RWPE1 (cell line): ENCODE measurements around the gene ADD2.

Source experiments
- CTCF ChIA-PET: fragments of 350-600 bp; sonication (Branson Sonifier 250); formaldehyde crosslinking; extraction: SDS; loops from one replicate; lab custom pipeline; 2021; lab: Yijun Ruan, JAX
- POLR2A ChIA-PET: fragments of 400-600 bp; formaldehyde crosslinking; extraction: SDS; loops from one replicate; lab custom pipeline; 2020; ENCODE audit warnings: antibody characterized with exemption; ENCODE audit not compliant: low non-redundant PET; lab: Yijun Ruan, JAX
- DNase-seq: peaks from one replicate; pipeline ENCODE4 v3.0.0; 2012; ENCODE audit warnings: low spot score
- H3K27ac ChIP-seq: fragments of 450-650 bp; 2 replicates; pipeline ENCODE4 v1.5.1; 2017
- TF ChIP-seq, protein P1 (sequence below): fragments of 450-650 bp; conservative IDR thresholded peaks from 2 replicates; pipeline ENCODE4 v1.5.1; 2017; ENCODE audit warnings: low read depth, mild to moderate bottlenecking

ADD2 gene

DNA sequence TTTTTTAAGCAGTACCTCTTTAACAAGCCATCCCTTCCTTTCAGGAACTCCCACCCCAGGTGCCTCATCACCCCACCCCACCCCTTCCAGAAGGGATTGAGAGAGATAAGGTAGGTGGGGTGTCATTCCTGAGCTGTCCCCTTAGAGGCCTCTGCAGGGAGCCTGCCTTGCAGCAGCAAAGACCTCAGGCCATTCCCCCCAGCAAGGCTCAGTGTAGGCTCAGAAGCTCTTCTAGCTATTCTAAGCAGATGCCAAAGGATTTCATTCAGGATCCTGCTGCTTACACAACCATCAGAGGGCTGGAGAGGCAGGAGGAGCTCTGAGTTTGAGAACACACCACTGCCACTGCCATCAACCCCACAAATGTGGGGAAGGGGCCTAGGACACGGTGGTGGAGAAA is 28.3 kb upstream of the ADD2 start:
- no peak for DNase-seq
- CTCF ChIA-PET, result interaction anchor here (0.6 to 0.8 kb wide), 2 partner anchors 42 to 49 kb away, joined by 3 read pairs; no protein-coding TSS in a partner anchor
- TF ChIP-seq, protein P1, sequence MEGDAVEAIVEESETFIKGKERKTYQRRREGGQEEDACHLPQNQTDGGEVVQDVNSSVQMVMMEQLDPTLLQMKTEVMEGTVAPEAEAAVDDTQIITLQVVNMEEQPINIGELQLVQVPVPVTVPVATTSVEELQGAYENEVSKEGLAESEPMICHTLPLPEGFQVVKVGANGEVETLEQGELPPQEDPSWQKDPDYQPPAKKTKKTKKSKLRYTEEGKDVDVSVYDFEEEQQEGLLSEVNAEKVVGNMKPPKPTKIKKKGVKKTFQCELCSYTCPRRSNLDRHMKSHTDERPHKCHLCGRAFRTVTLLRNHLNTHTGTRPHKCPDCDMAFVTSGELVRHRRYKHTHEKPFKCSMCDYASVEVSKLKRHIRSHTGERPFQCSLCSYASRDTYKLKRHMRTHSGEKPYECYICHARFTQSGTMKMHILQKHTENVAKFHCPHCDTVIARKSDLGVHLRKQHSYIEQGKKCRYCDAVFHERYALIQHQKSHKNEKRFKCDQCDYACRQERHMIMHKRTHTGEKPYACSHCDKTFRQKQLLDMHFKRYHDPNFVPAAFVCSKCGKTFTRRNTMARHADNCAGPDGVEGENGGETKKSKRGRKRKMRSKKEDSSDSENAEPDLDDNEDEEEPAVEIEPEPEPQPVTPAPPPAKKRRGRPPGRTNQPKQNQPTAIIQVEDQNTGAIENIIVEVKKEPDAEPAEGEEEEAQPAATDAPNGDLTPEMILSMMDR, result no peak
- POLR2A ChIA-PET, result no interaction called here
- no peak overlapping the region for H3K27ac ChIP-seq

DNA sequence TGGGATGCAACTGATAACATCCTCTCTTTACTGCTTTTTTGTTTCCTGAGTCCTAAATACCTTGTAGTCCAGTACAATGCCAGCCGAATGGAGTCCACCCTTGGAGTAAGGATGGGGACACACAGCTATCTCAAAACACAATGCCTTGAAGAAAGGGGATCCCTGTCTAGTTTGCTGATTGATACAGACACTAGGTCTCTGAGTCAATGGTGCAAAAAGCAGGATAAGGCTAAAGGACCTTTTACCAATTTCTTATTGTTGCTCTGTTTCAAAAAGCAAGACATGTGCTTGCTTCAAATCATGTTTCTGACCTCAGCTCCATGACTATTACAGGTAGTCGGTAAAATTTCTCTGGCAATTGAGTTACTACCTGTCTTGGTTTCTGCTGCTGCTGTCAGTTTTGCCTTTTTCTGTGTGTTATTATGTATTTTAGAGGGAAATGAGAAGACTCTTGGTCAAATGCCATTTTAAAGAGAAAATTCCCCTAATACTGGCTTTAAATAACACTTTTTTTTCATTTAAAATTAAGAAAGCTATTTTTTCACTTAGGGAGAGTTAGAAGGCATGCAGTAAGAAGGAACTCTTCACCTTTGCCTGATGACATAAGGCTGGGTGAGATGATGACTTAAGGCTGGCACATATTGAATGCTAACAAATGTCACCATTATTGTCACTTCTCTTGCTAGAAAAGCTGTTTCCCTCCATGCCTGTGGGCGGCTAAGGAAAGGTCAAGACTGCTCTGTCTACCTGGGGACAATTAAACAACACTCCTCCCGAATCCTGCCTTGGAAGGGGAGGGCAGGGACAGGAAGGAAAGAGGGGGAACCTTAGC is 27.4 kb upstream of the ADD2 start:
- ChIA-PET POLR2A (no interaction called here), CTCF (no interaction called here)
- no peak for DNase-seq
- TF ChIP-seq, protein P1, result no peak
- no peak overlapping the region for H3K27ac ChIP-seq

DNA sequence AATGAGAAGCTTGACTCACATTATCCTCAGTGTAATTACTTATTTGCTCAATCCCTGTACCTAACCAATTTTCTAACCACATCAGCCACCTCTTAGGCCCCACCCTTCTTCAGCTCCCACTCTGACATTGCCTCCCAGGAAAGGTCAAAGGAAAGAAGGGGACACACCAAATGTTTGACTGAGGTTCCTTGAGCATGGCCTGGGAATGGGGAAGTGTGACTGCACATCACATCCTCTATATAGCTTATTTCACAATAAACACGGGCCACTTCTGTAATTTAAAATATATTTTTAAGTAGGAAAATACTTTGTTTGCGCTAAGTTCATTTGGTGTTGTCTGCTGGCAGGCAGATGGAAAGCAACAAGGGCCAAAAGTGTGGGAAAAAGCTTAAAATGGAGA is 25.4 kb upstream of the ADD2 start:
- ChIA-PET CTCF (interaction anchor here (0.7 kb wide), 1 partner anchor 114 kb away, joined by 3 read pairs; no protein-coding TSS in a partner anchor), POLR2A (no interaction called here)
- no peak for DNase-seq
- TF ChIP-seq, protein P1, result no peak
- H3K27ac ChIP-seq, result no peak overlapping the region

DNA sequence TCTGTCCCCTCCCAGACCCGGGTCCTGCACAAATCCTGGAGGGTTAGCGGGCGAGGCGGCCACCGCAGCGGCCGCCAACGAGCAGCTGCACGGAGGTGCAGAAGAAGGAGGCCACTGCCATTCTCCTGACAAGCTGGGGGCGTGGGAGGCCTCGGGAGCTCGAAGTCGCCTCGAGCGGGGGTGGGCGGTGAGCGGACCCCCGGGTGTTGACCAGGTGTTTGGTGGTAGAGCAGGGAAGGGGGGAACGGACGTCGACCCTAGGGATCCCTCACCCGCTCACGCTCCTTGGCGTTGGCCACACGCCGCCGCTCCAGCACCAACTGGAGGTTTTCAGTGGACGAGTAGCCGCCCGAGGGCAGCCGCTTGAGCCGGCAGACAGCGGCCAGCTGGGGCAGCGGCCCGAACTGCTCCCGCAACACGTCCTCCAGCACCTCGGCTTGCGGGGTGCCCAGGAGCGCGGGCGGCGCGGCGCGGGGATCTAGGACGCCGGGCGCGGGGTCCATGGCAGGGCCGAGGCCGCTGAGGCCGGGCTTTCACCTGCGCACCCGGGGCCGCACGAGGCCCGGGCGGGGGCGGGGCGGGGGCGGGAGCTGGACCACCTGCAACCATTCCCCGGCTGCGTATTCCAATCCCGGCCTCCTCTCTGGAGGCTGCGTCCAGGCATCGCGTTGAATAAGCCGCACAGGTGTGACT is 22.3 kb upstream of the ADD2 start, which contains the start of gene FIGLA:
TSS of gene FIGLA (minus strand) at position 508 of the 693 bp plus-strand sequence. CDS start at position 503, 5 bp downstream.
- POLR2A ChIA-PET, result no interaction called here

DNA sequence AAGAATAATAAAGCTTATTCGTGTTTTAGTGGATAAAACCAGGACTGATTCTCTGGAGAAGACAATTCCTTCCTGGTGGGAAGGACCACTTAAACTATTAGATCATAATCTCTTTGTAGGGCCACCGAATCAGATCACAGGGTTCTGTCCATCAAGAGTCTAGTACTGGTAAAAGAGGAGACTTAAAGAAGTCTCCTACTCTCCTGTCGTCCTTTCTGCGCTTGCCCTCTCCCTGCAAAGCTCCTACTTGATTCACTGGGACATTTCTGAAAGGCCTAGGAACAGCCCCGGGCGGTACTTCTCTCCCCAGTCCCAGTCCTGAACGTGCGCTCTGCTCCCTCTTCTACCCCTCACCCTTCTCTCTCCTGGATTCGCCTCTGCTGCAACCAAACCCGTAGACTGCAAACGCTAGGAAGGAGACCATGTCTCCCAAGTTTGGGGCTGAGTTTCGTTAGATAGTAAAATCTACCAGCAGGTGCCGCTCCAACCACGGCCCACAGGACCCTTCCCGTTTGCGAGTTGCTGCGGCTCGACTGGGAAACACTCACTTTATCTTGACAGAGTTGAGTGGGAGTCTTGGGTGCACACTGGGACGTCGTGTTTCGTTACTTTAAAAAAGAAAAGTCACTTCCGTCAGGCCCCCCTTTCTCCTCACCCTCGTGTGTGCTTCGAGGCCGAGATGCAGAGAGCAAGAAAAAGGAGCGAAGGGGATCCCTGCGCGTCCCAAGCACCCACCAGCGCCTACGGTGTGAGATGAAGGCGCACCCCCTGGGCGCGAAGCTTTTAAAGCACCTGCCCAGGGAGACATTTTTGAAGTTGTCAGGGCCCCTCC is 21.5 kb upstream of the ADD2 start:
- TF ChIP-seq, protein P1, result peak; percentile 60
- POLR2A ChIA-PET, result no interaction called here
- DNase-seq, result peak; percentile 61
- no peak overlapping the region for H3K27ac ChIP-seq
- CTCF ChIA-PET, result interaction anchor here (0.5 to 1.7 kb wide), 17 partner anchors 16 to 491 kb away, joined by 3 to 13 read pairs (median 3); partner anchors contain the start of gene ADD2

More for the DNA sequence above, 22.3 kb upstream of the ADD2 start, which contains the start of gene FIGLA:
- H3K27ac ChIP-seq, result no peak within 1 kb of the TSS
- DNase-seq, result no peak
- TF ChIP-seq, protein P1, result no peak
- CTCF ChIA-PET, result interaction anchor here (0.5 to 1.7 kb wide), 7 partner anchors 80 to 173 kb away, joined by 3 to 13 read pairs (median 3); no protein-coding TSS in a partner anchor
